ENCODE data around the gene PEX14.

GRCh38 chr1:10457875-10458274, 16.9 kb upstream of the PEX14 start:
- TF ChIP-seq CTCF (IDR thresholded peaks at IDR 0.05) (no peak), POLR2A (IDR thresholded peaks at IDR 0.05) (no peak)

Measured in heart left ventricle (tissue), 13 donors.